ENCODE measurements around the gene POU2F3. TPM values are rescaled to one million over a fixed set of nuclear protein-coding genes. Genes with fewer than 3 reads are reported as not detected.

The POU2F3 gene
- total RNA-seq, 1 donor, result not detected

GRCh38 chr11:120228794-120229384 lies 11.1 kb upstream of the POU2F3 start:
- Histone ChIP-seq H3K4me1 (ENCODE audit: insufficient read depth, low read length) (peaks cover 21% of the 10 kb centered on the region), H3K9me3 (ENCODE audit: low read depth, low read length) (no peaks in the 10 kb centered on the region), H3K4me3 (ENCODE audit: low read length) (no peak overlapping the region), H3K27me3 (ENCODE audit: insufficient read depth, low read length) (no peaks in the 10 kb centered on the region)

- no peak overlapping the region for H3K4me3 ChIP-seq (ENCODE audit: low read length)
- H3K9me3 ChIP-seq (ENCODE audit: low read depth, low read length), result no peaks in the 10 kb centered on the region
- peaks cover 3% of the 10 kb centered on the region for H3K27me3 ChIP-seq (ENCODE audit: insufficient read depth, low read length)
- H3K4me1 ChIP-seq (ENCODE audit: insufficient read depth, low read length), result peaks cover 12% of the 10 kb centered on the region
Measured at GRCh38 chr11:120229451-120230424, 10.2 kb upstream of the POU2F3 start.

- peaks cover 3% of the 10 kb centered on the region for H3K27me3 ChIP-seq (ENCODE audit: insufficient read depth, low read length)
- H3K9me3 ChIP-seq (ENCODE audit: low read depth, low read length), result no peaks in the 10 kb centered on the region
- H3K4me3 ChIP-seq (ENCODE audit: low read length), result no peak overlapping the region
- H3K4me1 ChIP-seq (ENCODE audit: insufficient read depth, low read length), result peaks cover 4% of the 10 kb centered on the region
Measured at GRCh38 chr11:120230433-120231071, 9.4 kb upstream of the POU2F3 start.

GRCh38 chr11:120231963-120232362 lies 8.0 kb upstream of the POU2F3 start:
- peaks cover 3% of the 10 kb centered on the region for H3K27me3 ChIP-seq (ENCODE audit: insufficient read depth, low read length)
- H3K9me3 ChIP-seq (ENCODE audit: low read depth, low read length), result no peaks in the 10 kb centered on the region
- H3K4me1 ChIP-seq (ENCODE audit: insufficient read depth, low read length), result no peaks in the 10 kb centered on the region
- no peak overlapping the region for H3K4me3 ChIP-seq (ENCODE audit: low read length)

- H3K4me1 ChIP-seq (ENCODE audit: insufficient read depth, low read length), result no peaks in the 10 kb centered on the region
- peaks cover 6% of the 10 kb centered on the region for H3K27me3 ChIP-seq (ENCODE audit: insufficient read depth, low read length)
- no peak overlapping the region for H3K4me3 ChIP-seq (ENCODE audit: low read length)
- H3K9me3 ChIP-seq (ENCODE audit: low read depth, low read length), result no peaks in the 10 kb centered on the region
Measured at GRCh38 chr11:120233207-120233803, 6.6 kb upstream of the POU2F3 start.

- Histone ChIP-seq H3K4me1 (ENCODE audit: insufficient read depth, low read length) (no peaks in the 10 kb centered on the region), H3K9me3 (ENCODE audit: low read depth, low read length) (no peaks in the 10 kb centered on the region), H3K27me3 (ENCODE audit: insufficient read depth, low read length) (peaks cover 15% of the 10 kb centered on the region), H3K4me3 (ENCODE audit: low read length) (no peak overlapping the region)
Measured at GRCh38 chr11:120235024-120235628, 4.8 kb upstream of the POU2F3 start.

GRCh38 chr11:120236169-120237107 lies 3.5 kb upstream of the POU2F3 start:
- no peaks in the 10 kb centered on the region for H3K9me3 ChIP-seq (ENCODE audit: low read depth, low read length)
- H3K27me3 ChIP-seq (ENCODE audit: insufficient read depth, low read length), result peaks cover 25% of the 10 kb centered on the region
- no peaks in the 10 kb centered on the region for H3K4me1 ChIP-seq (ENCODE audit: insufficient read depth, low read length)
- H3K4me3 ChIP-seq (ENCODE audit: low read length), result no peak overlapping the region

GRCh38 chr11:120238968-120239620 lies 846 bp upstream of the POU2F3 start:
- no peak overlapping the region for H3K4me3 ChIP-seq (ENCODE audit: low read length)
- no peaks in the 10 kb centered on the region for H3K9me3 ChIP-seq (ENCODE audit: low read depth, low read length)
- H3K27me3 ChIP-seq (ENCODE audit: insufficient read depth, low read length), result peaks cover 23% of the 10 kb centered on the region
- no peaks in the 10 kb centered on the region for H3K4me1 ChIP-seq (ENCODE audit: insufficient read depth, low read length)

GRCh38 chr11:120240866-120241265 lies 926 bp downstream of the POU2F3 start:
- no peaks in the 10 kb centered on the region for H3K9me3 ChIP-seq (ENCODE audit: low read depth, low read length)
- H3K4me1 ChIP-seq (ENCODE audit: insufficient read depth, low read length), result no peaks in the 10 kb centered on the region
- H3K4me3 ChIP-seq (ENCODE audit: low read length), result no peak overlapping the region
- H3K27me3 ChIP-seq (ENCODE audit: insufficient read depth, low read length), result peaks cover 22% of the 10 kb centered on the region

- no peaks in the 10 kb centered on the region for H3K4me1 ChIP-seq (ENCODE audit: insufficient read depth, low read length)
- peaks cover 22% of the 10 kb centered on the region for H3K27me3 ChIP-seq (ENCODE audit: insufficient read depth, low read length)
- no peak overlapping the region for H3K4me3 ChIP-seq (ENCODE audit: low read length)
- H3K9me3 ChIP-seq (ENCODE audit: low read depth, low read length), result no peaks in the 10 kb centered on the region
Measured at GRCh38 chr11:120241277-120241676, 1.3 kb downstream of the POU2F3 start.

- Histone ChIP-seq H3K9me3 (ENCODE audit: low read depth, low read length) (no peaks in the 10 kb centered on the region), H3K27me3 (ENCODE audit: insufficient read depth, low read length) (peaks cover 19% of the 10 kb centered on the region), H3K4me1 (ENCODE audit: insufficient read depth, low read length) (no peaks in the 10 kb centered on the region)
Measured at GRCh38 chr11:120243221-120243620, 3.3 kb downstream of the POU2F3 start.

GRCh38 chr11:120244476-120245365 lies 4.8 kb downstream of the POU2F3 start:
- Histone ChIP-seq H3K4me3 (ENCODE audit: low read length) (no peak overlapping the region), H3K4me1 (ENCODE audit: insufficient read depth, low read length) (no peaks in the 10 kb centered on the region), H3K27me3 (ENCODE audit: insufficient read depth, low read length) (peaks cover 11% of the 10 kb centered on the region), H3K9me3 (ENCODE audit: low read depth, low read length) (no peaks in the 10 kb centered on the region)

More at GRCh38 chr11:120243221-120243620, 3.3 kb downstream of the POU2F3 start:
- H3K4me3 ChIP-seq (ENCODE audit: low read length), result no peak overlapping the region

- Histone ChIP-seq H3K4me1 (ENCODE audit: insufficient read depth, low read length) (no peaks in the 10 kb centered on the region), H3K9me3 (ENCODE audit: low read depth, low read length) (no peaks in the 10 kb centered on the region), H3K4me3 (ENCODE audit: low read length) (no peak overlapping the region), H3K27me3 (ENCODE audit: insufficient read depth, low read length) (peaks cover 10% of the 10 kb centered on the region)
Measured at GRCh38 chr11:120245434-120245833, 5.5 kb downstream of the POU2F3 start.
